Gastrocnemius medialis (tissue), 4 donors: ENCODE data around the gene C1QTNF7. TPM values are rescaled to one million over a fixed set of nuclear protein-coding genes. Genes with fewer than 3 reads are reported as not detected.

Source experiments
- ATAC-seq, 2 donors: fragments of 150-250 bp; one replicate each; pipeline ENCODE4 v1.9.1; 2016
- DNase-seq, 2 donors: peaks; one replicate each; pipeline ENCODE4 v3.0.0-alpha.2; 2019
- H3K27ac ChIP-seq, 4 donors: fragments of 200-600 bp; sonication (generic); 1 replicate in 1 of 4; 2 replicates in 3 of 4; pipeline ENCODE4 v1.5.1; 2016 to 2018; ENCODE audit warnings: mild to moderate bottlenecking in 2 of 4, moderate library complexity in 1 of 4
- H3K27me3 ChIP-seq, 3 donors: fragments of 200-600 bp; sonication (generic) in 2 of 3; 1 replicate in 1 of 3; 2 replicates in 2 of 3; pipeline versions ENCODE4 v1.5.1 to v1.6.0; 2016 to 2019; ENCODE audit warnings: mild to moderate bottlenecking in 1 of 3, moderate library complexity in 1 of 3
- H3K36me3 ChIP-seq, 2 donors: fragments of 200-600 bp; sonication (generic) in 1 of 2; one replicate each; pipeline ENCODE4 v1.5.1; 2017 to 2018
- H3K4me1 ChIP-seq, 2 donors: fragments of 200-600 bp; sonication (generic) in 1 of 2; one replicate each; pipeline ENCODE4 v1.5.1; 2016 to 2017; ENCODE audit warnings: mild to moderate bottlenecking in 2 of 2
- H3K4me3 ChIP-seq, 4 donors: fragments of 200-600 bp; sonication (generic) in 3 of 4; 1 replicate in 1 of 4; 2 replicates in 3 of 4; pipeline ENCODE4 v1.5.1; 2016 to 2019; ENCODE audit warnings: mild to moderate bottlenecking in 2 of 4
- H3K9me3 ChIP-seq, 3 donors: fragments of 200-600 bp; sonication (generic) in 2 of 3; 1 replicate in 1 of 3; 2 replicates in 2 of 3; pipeline ENCODE4 v1.5.1; 2016 to 2019
- CTCF ChIP-seq, 5 experiments: fragments of 450-650 bp in 3 of 5; fragments of 200-600 bp in 2 of 5; sonication (generic) in 2 of 5; IDR thresholded peaks in 4 of 5; conservative IDR thresholded peaks in 1 of 5; 1 replicate in 4 of 5; 2 replicates in 1 of 5; pipeline ENCODE4 v1.5.1; 2016 to 2019; ENCODE audit warnings: antibody characterized with exemption in 5 of 5, mild to moderate bottlenecking in 3 of 5, moderate library complexity in 3 of 5
- POLR2A ChIP-seq, 2 donors: fragments of 450-650 bp; IDR thresholded peaks; one replicate each; pipeline ENCODE4 v1.6.1; 2017; ENCODE audit warnings: antibody characterized with exemption in 2 of 2, mild to moderate bottlenecking in 2 of 2, moderate library complexity in 2 of 2
- in situ Hi-C, 4 donors: fragments of 200-750 bp; cut with MboI; loops; one replicate each; pipeline versions ENCODE4 v1.15.0 to v1.8.0; 2017; ENCODE audit warnings: low sequenced_read_pairs in 4 of 4
- intact Hi-C: fragments of 100-400 bp; cut with DNase I; formaldehyde crosslinking; loops from one replicate; pipeline ENCODE4 v1.15.1; 2023; ENCODE audit warnings: low total_unique reads
- total RNA-seq, 4 donors: library from RNA; depleted of rRNA; stranded (reverse); fragments of >200 nt; gene quantifications; one replicate each; pipeline versions ENCODE4 v1.1.0 to v1.2.3, GENCODE V29; 2016

The C1QTNF7 gene
- total RNA-seq, 4 donors from 2014 or later, result 0.29 to 11.6 (median 0.72) TPM

- TF ChIP-seq CTCF (IDR thresholded peaks at IDR 0.05 in 4 of 5, conservative IDR thresholded peaks at IDR 0.05 in 1 of 5), result no peak
- TF ChIP-seq POLR2A (IDR thresholded peaks at IDR 0.05), result no peak
- Histone ChIP-seq H3K36me3 (no peaks in the 10 kb centered on the region), H3K4me3 (no peak overlapping the region), H3K27ac (no peak overlapping the region), H3K27me3 (no peaks in the 10 kb centered on the region), H3K9me3 (no peaks in the 10 kb centered on the region), H3K4me1 (peaks cover 1 to 11% of the 10 kb centered on the region in 2 donors)
- intact Hi-C loops, result loop anchor here (10.0 kb wide), 1 partner anchor 1835 kb away; the partner anchor contains the start of gene BOD1L1
- DNase-seq (no peak), ATAC-seq (no peak)
- in situ Hi-C loops, result loop anchor here (5.0 to 25.0 kb wide), 4 partner anchors 222 to 447 kb away; partner anchors contain the start of gene CPEB2 (in 2 of the 4)
These were observed 31.9 kb downstream of the C1QTNF7 start for GRCh38 chr4:15459706-15460105.

DNA sequence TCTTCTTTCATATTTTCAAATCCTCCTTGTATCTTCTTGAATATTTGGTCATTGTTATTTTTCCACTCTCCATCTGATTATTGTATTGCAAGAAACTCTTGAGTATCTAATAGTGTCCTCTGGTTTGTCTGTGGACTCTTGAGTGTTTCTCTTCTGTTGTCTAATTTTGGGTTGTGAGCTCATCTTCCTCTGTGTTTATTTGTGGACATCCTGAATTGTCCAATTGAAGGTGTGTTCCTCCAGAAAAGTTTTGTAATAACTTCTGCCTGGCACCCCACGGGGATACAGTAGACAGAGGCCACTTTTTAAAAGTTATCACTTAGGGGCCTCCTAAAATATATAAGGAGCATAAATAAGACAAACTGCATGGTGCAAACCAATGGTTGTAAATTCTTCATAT lies 38.8 kb downstream of the C1QTNF7 start:
- no peaks in the 10 kb centered on the region for H3K27me3 ChIP-seq
- in situ Hi-C loops, result loop anchor here in 2 of 4 donors (25.0 kb wide), 1 partner anchor 454 kb away; the partner anchor contains the start of gene CPEB2 (in 2 of the 2)
- no peak for TF ChIP-seq POLR2A (IDR thresholded peaks at IDR 0.05)
- TF ChIP-seq CTCF (IDR thresholded peaks at IDR 0.05 in 4 of 5, conservative IDR thresholded peaks at IDR 0.05 in 1 of 5), result no peak
- no peak overlapping the region for H3K4me3 ChIP-seq
- DNase-seq (no peak), ATAC-seq (peak; percentile 84 to 85)
- no peaks in the 10 kb centered on the region for H3K36me3 ChIP-seq
- peaks cover 18 to 26% of the 10 kb centered on the region in 2 donors for H3K4me1 ChIP-seq
- intact Hi-C loops, result loop anchor here (5.0 kb wide), 1 partner anchor 1984 kb away; the partner anchor contains the start of gene RAB28
- no peaks in the 10 kb centered on the region for H3K9me3 ChIP-seq
- H3K27ac ChIP-seq, result peak overlapping the region in 1 of 4 donors; percentile 26

- in situ Hi-C loops (loop anchor here in 3 of 4 donors (10.0 to 25.0 kb wide), 2 partner anchors 457 to 535 kb away; partner anchors contain the start of gene CPEB2 (in 2 of the 3)), intact Hi-C loops (loop anchor here (5.0 to 10.0 kb wide), 2 partner anchors 335 to 1987 kb away; partner anchors contain the start of gene RAB28)
- no peaks in the 10 kb centered on the region for H3K36me3 ChIP-seq
- TF ChIP-seq POLR2A (IDR thresholded peaks at IDR 0.05), result no peak
- TF ChIP-seq CTCF (IDR thresholded peaks at IDR 0.05 in 4 of 5, conservative IDR thresholded peaks at IDR 0.05 in 1 of 5), result no peak
- H3K27ac ChIP-seq, result peak within 1 kb of the TSS in 3 of 4 donors; percentile 2 to 32 (median 24)
- ATAC-seq, result peak; percentile 64 to 82
- peak in 1 of 2 donors; percentile 12 for DNase-seq
- no peaks in the 10 kb centered on the region for H3K27me3 ChIP-seq
- H3K4me1 ChIP-seq, result peaks cover 26 to 29% of the 10 kb centered on the region in 2 donors
- H3K4me3 ChIP-seq, result peak within 1 kb of the TSS; percentile 50 to 67 (median 62)
- no peaks in the 10 kb centered on the region for H3K9me3 ChIP-seq
These were observed 41.7 kb downstream of the C1QTNF7 start, which contains the start of gene CC2D2A for GRCh38 chr4:15469402-15470127. Gene CC2D2A (plus strand): TSS chr4:15469882. CDS start chr4:15475933, 6,051 bp downstream.

DNA sequence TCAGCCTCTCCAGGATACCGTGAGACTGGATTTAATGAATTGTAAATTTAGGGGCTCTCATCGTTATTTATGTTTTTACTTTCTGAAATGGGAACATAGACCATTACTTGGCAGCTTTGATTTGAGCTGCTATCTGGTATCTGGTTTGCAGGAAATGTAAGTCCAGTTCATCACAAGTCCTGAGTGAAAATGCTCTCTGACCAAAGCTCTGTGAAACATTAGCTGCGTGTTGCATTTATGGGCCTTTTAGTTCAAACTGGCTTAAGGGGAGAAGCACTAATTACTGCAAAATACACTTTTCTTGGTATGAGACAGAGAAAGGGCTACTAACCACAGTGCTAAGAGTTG lies 42.3 kb downstream of the C1QTNF7 start:
- ATAC-seq (no peak), DNase-seq (no peak)
- H3K27me3 ChIP-seq, result no peaks in the 10 kb centered on the region
- H3K4me3 ChIP-seq, result peak overlapping the region; percentile 50 to 67 (median 62)
- in situ Hi-C loops, result loop anchor here in 3 of 4 donors (10.0 to 25.0 kb wide), 2 partner anchors 458 to 535 kb away; partner anchors contain the start of gene CPEB2 (in 2 of the 3)
- H3K9me3 ChIP-seq, result no peaks in the 10 kb centered on the region
- no peaks in the 10 kb centered on the region for H3K36me3 ChIP-seq
- intact Hi-C loops, result loop anchor here (10.0 kb wide), 1 partner anchor 335 kb away; no protein-coding TSS in a partner anchor
- H3K4me1 ChIP-seq, result peaks cover 21 to 29% of the 10 kb centered on the region in 2 donors
- H3K27ac ChIP-seq, result peak overlapping the region in 2 of 4 donors; percentile 2 to 24
- TF ChIP-seq POLR2A (IDR thresholded peaks at IDR 0.05), result no peak
- no peak for TF ChIP-seq CTCF (IDR thresholded peaks at IDR 0.05 in 4 of 5, conservative IDR thresholded peaks at IDR 0.05 in 1 of 5)
